ENCODE measurements around the gene CAMKMT.

The CAMKMT gene

DNA sequence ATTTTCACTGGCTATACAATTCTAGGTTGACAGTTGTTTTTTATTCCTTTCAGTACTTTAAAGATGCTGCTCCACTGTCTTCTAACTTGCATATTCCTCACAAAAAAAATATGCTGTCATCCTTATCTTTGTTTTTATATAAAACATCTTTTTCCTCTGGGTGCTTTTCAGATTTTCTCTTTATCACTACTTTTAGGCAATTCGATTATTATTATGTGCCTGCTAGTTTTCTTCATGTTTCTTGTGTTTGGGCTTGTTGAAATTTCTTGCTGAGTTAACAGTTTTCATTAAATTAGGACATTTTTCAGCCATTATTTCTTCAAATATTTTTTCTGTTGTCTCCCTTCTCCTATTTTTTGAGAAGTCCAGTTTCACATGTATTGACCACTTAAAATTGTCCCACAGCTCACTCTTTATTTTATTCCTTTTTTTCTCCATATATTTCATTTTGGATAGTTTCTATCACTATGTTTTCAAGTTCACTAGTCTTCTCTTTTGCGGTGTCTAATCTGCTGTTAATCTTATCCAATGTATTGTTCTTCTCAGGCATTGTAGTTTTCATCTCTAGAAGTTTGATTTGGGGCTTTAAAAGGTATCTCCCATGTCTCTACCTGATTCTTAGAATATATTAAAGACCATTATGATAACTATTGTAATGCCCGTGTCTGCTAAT, 374.7 kb downstream of the CAMKMT start:
- peaks cover 9% of the 10 kb centered on the region for H3K4me1 ChIP-seq (ENCODE audit: control insufficient read depth, insufficient read depth, low read length)
- no peaks in the 10 kb centered on the region for H3K36me3 ChIP-seq (ENCODE audit: control insufficient read depth, insufficient read depth, low read length)
- no peak overlapping the region for H3K9ac ChIP-seq (ENCODE audit: low read length)
- no peaks in the 10 kb centered on the region for H3K27me3 ChIP-seq (ENCODE audit: control insufficient read depth, insufficient read depth, low read length)
- no peak overlapping the region for H3K4me3 ChIP-seq (ENCODE audit: low read length)
- H3K9me3 ChIP-seq (ENCODE audit: control insufficient read depth, low read length): no peaks in the 10 kb centered on the region

DNA sequence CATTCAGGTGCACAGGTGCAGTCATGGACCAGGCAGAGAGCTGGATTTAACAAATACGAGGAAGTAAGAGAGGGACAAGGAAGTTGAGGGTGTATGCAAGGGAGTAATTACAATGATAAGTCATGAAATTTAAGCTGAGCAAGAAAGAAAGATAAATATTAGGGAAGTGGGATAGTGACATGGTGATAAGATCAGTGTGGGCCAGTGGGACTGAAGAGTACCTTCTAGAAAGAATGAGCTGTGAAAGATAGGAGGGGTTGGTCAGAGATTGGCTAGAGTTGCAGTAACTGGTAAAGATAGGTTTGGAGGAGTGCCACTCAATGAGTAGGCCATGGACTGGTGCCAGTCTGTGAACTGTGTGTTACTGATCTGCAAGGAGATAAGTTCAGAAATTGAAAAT, 378.9 kb downstream of the CAMKMT start:
- Histone ChIP-seq H3K4me3 (ENCODE audit: low read length) (no peak overlapping the region), H3K36me3 (ENCODE audit: control insufficient read depth, insufficient read depth, low read length) (no peaks in the 10 kb centered on the region), H3K9ac (ENCODE audit: low read length) (no peak overlapping the region), H3K9me3 (ENCODE audit: control insufficient read depth, low read length) (no peaks in the 10 kb centered on the region), H3K4me1 (ENCODE audit: control insufficient read depth, insufficient read depth, low read length) (peaks cover 11% of the 10 kb centered on the region), H3K27me3 (ENCODE audit: control insufficient read depth, insufficient read depth, low read length) (no peaks in the 10 kb centered on the region)

- no peak overlapping the region for H3K4me3 ChIP-seq (ENCODE audit: low read length)
- no peak overlapping the region for H3K9ac ChIP-seq (ENCODE audit: low read length)
- peaks cover 11% of the 10 kb centered on the region for H3K4me1 ChIP-seq (ENCODE audit: control insufficient read depth, insufficient read depth, low read length)
- H3K27me3 ChIP-seq (ENCODE audit: control insufficient read depth, insufficient read depth, low read length): no peaks in the 10 kb centered on the region
- H3K9me3 ChIP-seq (ENCODE audit: control insufficient read depth, low read length): no peaks in the 10 kb centered on the region
- H3K36me3 ChIP-seq (ENCODE audit: control insufficient read depth, insufficient read depth, low read length): no peaks in the 10 kb centered on the region
These were observed 379.8 kb downstream of the CAMKMT start for GRCh38 chr2:44741507-44741906.

DNA sequence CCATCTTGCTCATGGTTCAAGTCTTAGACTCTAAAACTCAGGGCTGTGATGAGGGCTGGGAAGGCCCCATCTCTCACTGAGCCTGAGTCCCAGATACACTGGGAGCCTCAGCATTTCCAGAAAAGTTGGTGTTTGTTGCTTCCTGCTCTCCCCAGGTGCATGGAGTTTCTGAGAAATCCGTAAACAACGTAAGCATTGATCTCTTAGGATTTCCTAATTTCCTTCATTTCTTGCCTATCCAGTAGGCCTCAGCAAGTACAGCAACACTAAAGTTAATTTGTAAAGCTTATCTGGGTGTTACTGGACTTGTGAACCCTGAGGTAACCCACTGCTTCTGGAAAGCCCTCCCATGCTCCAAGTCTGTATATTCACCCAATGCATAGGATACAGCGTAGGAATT, 380.3 kb downstream of the CAMKMT start:
- H3K4me3 ChIP-seq (ENCODE audit: low read length): no peak overlapping the region
- no peaks in the 10 kb centered on the region for H3K36me3 ChIP-seq (ENCODE audit: control insufficient read depth, insufficient read depth, low read length)
- H3K9ac ChIP-seq (ENCODE audit: low read length): no peak overlapping the region
- no peaks in the 10 kb centered on the region for H3K9me3 ChIP-seq (ENCODE audit: control insufficient read depth, low read length)
- H3K4me1 ChIP-seq (ENCODE audit: control insufficient read depth, insufficient read depth, low read length): peaks cover 11% of the 10 kb centered on the region
- H3K27me3 ChIP-seq (ENCODE audit: control insufficient read depth, insufficient read depth, low read length): no peaks in the 10 kb centered on the region

GRCh38 chr2:44743473-44743872, 381.7 kb downstream of the CAMKMT start:
- Histone ChIP-seq H3K9ac (ENCODE audit: low read length) (no peak overlapping the region), H3K4me3 (ENCODE audit: low read length) (no peak overlapping the region), H3K27me3 (ENCODE audit: control insufficient read depth, insufficient read depth, low read length) (no peaks in the 10 kb centered on the region)

DNA sequence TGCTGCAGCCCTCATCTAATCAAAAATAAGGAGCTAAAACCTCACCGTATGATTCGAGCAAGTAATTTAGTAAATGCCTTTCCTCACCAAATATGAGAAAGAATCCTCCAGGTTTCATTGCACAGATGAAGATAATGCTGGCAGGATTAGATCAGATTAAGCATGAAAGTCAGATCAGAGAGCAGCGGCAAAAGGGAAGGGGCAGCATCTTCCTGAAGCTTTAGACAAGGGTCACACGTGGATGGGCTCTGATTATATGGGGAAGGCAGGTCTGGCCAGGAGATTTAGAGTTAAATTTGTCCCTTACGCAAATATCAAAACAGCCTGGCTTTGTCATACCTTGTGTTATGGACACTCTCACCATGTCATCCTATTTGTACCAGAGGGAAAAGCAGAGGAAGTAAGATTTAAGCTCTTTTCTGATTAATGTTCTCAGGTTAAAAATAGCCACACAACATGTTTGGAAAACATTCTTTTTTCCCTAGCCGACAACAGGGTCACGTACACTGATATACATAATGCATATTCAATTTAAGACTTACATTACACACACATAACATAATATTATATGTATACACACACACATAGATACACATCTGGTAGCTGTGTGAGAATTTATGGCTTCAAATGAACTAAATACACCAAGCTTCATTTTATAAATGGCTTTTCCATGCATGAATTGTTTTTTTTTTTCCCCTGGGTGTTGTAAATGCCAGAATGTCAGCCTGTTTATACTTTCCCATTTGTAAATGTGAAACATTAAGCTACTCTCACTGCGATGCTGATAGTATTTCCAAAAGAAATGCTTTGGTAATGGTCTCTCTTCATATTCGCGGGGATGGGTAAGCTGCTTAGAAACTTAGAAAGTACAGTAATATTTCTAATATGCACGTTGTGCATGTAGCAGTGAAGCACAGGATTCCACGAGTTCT, 383.5 kb downstream of the CAMKMT start:
- Histone ChIP-seq H3K36me3 (ENCODE audit: control insufficient read depth, insufficient read depth, low read length) (no peaks in the 10 kb centered on the region), H3K4me3 (ENCODE audit: low read length) (no peak overlapping the region), H3K4me1 (ENCODE audit: control insufficient read depth, insufficient read depth, low read length) (peaks cover 11% of the 10 kb centered on the region), H3K9ac (ENCODE audit: low read length) (no peak overlapping the region), H3K27me3 (ENCODE audit: control insufficient read depth, insufficient read depth, low read length) (no peaks in the 10 kb centered on the region), H3K9me3 (ENCODE audit: control insufficient read depth, low read length) (no peaks in the 10 kb centered on the region)

More at GRCh38 chr2:44743473-44743872, 381.7 kb downstream of the CAMKMT start:
- H3K4me1 ChIP-seq (ENCODE audit: control insufficient read depth, insufficient read depth, low read length): peaks cover 11% of the 10 kb centered on the region
- H3K36me3 ChIP-seq (ENCODE audit: control insufficient read depth, insufficient read depth, low read length): no peaks in the 10 kb centered on the region
- H3K9me3 ChIP-seq (ENCODE audit: control insufficient read depth, low read length): no peaks in the 10 kb centered on the region

DNA sequence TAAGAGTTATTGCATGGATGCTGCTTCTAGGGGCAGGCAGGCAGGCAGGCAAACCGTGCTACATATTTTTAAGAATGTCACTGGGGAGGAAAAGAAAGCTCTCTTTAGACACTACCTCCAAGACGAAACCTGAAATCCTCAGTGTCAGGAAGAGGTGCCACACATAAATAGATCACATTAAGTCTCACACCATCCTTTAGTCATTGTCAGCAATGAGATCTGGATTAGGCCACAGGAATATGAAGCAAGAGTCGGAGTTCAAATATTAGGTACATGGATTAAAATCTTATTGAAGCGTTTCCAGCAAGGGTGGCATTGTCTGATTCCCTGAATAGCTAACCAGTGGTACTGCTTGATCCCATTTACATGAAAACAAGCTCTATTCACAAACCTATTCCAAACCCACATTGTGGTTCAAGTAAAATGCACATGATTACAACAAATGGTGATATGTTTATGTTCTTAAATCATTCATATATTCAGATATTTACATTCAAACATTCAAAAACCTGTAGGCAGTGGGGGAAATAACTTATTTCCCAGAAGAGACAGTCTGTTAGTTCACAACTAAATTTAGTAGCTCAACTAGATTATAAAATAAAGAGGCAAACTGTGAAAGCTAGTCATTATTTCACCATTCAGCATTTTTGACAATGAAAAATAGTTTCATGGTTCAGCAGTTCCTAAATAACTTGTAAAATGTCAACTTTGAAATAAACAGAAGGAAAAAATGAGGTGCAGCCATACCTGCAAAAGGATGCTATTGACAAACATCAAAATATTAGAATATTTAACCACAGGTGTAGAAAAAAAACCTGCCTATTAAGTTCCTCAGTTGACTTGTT, 384.4 kb downstream of the CAMKMT start:
- no peaks in the 10 kb centered on the region for H3K9me3 ChIP-seq (ENCODE audit: control insufficient read depth, low read length)

DNA sequence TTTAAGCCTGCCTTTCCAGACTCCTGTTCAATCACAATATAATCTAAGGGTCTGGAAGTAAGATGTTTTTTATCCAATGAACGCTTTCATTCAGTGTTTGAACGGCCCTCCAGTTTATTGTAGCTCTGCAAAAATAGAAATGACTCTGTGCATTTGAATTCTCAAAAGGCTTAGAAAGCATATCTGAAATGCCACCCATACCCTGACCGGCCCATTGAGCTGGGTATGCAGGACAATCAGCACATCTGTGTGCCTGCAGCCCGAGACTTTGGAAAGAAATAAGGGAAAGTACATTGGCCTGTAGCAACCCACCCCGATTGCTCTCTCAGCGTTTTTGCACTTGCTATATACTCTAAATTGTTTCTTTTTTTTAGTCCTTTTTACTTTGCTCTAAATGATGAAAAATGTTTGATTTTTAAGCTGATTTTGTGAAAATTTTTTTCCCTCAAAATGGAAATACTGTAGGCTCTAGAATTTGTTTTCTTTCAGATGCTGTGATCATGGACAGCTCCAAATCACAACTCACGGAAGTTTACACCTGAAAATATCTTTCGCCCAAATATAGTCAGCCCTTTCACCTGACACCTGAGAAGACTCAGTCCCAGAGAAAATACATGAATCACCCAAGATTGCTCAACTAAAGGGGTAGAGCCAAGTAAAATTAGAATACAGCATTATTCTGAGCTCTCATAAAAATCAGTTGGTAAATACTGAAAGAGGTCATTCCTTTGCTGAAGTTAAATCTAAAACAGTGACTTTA, 385.3 kb downstream of the CAMKMT start:
- H3K9ac ChIP-seq (ENCODE audit: low read length): no peak overlapping the region
- H3K27me3 ChIP-seq (ENCODE audit: control insufficient read depth, insufficient read depth, low read length): no peaks in the 10 kb centered on the region
- H3K4me3 ChIP-seq (ENCODE audit: low read length): no peak overlapping the region
- no peaks in the 10 kb centered on the region for H3K9me3 ChIP-seq (ENCODE audit: control insufficient read depth, low read length)
- H3K36me3 ChIP-seq (ENCODE audit: control insufficient read depth, insufficient read depth, low read length): no peaks in the 10 kb centered on the region
- H3K4me1 ChIP-seq (ENCODE audit: control insufficient read depth, insufficient read depth, low read length): no peaks in the 10 kb centered on the region

More for the DNA sequence above, 384.4 kb downstream of the CAMKMT start:
- Histone ChIP-seq H3K27me3 (ENCODE audit: control insufficient read depth, insufficient read depth, low read length) (no peaks in the 10 kb centered on the region), H3K9ac (ENCODE audit: low read length) (no peak overlapping the region), H3K36me3 (ENCODE audit: control insufficient read depth, insufficient read depth, low read length) (no peaks in the 10 kb centered on the region), H3K4me1 (ENCODE audit: control insufficient read depth, insufficient read depth, low read length) (peaks cover 5% of the 10 kb centered on the region), H3K4me3 (ENCODE audit: low read length) (no peak overlapping the region)

- no peaks in the 10 kb centered on the region for H3K36me3 ChIP-seq (ENCODE audit: control insufficient read depth, insufficient read depth, low read length)
- H3K9ac ChIP-seq (ENCODE audit: low read length): no peak overlapping the region
- H3K27me3 ChIP-seq (ENCODE audit: control insufficient read depth, insufficient read depth, low read length): no peaks in the 10 kb centered on the region
- H3K4me1 ChIP-seq (ENCODE audit: control insufficient read depth, insufficient read depth, low read length): no peaks in the 10 kb centered on the region
- H3K4me3 ChIP-seq (ENCODE audit: low read length): no peak overlapping the region
- no peaks in the 10 kb centered on the region for H3K9me3 ChIP-seq (ENCODE audit: control insufficient read depth, low read length)
These were observed 386.0 kb downstream of the CAMKMT start for GRCh38 chr2:44747794-44748193.

DNA sequence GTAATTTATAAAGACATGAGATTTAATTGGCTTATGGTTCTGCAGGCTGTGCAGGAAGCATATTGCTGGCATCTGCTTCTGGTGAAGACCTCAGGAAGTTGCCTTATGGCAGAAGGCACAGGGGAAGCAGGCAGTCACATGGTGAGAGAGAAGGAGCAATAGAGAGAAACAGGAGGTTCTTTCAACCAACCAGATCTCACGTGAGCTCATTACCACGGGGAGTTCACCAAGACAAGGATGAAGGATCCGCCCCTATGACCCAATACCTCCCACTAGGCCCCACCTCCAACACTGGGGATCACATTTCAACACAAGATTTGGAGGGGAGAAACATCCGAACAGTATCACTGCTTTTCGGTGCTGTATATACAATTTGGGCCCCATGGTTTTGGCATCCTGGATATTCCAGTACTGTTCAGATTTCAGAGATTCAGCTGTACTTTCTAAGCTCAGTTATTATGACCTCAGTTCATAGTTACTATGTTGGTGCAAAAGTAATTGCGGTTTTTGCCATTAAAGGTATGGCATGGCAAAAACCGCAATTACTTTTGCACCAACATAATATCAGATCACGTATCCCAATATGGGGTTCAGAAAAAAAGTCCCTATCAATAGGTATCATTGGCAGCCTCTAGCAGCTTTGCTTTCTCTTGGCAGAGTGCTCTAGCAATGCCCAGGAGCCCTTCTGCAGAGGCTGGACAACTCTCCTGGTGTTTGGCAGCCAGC, 390.2 kb downstream of the CAMKMT start:
- Histone ChIP-seq H3K9ac (ENCODE audit: low read length) (no peak overlapping the region), H3K36me3 (ENCODE audit: control insufficient read depth, insufficient read depth, low read length) (no peaks in the 10 kb centered on the region), H3K4me1 (ENCODE audit: control insufficient read depth, insufficient read depth, low read length) (no peaks in the 10 kb centered on the region), H3K4me3 (ENCODE audit: low read length) (no peak overlapping the region), H3K27me3 (ENCODE audit: control insufficient read depth, insufficient read depth, low read length) (no peaks in the 10 kb centered on the region), H3K9me3 (ENCODE audit: control insufficient read depth, low read length) (no peaks in the 10 kb centered on the region)

- Histone ChIP-seq H3K9me3 (ENCODE audit: control insufficient read depth, low read length) (no peaks in the 10 kb centered on the region), H3K27me3 (ENCODE audit: control insufficient read depth, insufficient read depth, low read length) (no peaks in the 10 kb centered on the region), H3K9ac (ENCODE audit: low read length) (no peak overlapping the region), H3K4me3 (ENCODE audit: low read length) (no peak overlapping the region), H3K36me3 (ENCODE audit: control insufficient read depth, insufficient read depth, low read length) (no peaks in the 10 kb centered on the region), H3K4me1 (ENCODE audit: control insufficient read depth, insufficient read depth, low read length) (no peaks in the 10 kb centered on the region)
These were observed 391.0 kb downstream of the CAMKMT start for GRCh38 chr2:44752761-44753160.

Measured in mucosa of stomach (tissue), 1 donor.